BE2C (cell line): Measurements from ENCODE around the gene ENO2.
A peak's percentile ranks its signal among the peaks of the same experiment; 100 is the strongest.

Experiments used
- DNase-seq: peaks from one replicate; pipeline ENCODE4 v3.0.0-alpha.2; 2020
- H3K27me3 ChIP-seq: fragments of 250-450 bp; sonication (Bioruptor Pico); 2 replicates; pipeline ENCODE4 v1.5.1; 2020; ENCODE audit warnings: mild to moderate bottlenecking
- H3K36me3 ChIP-seq: fragments of 250-450 bp; sonication (Bioruptor Pico); 2 replicates; pipeline ENCODE4 v1.5.1; 2020; ENCODE audit warnings: mild to moderate bottlenecking
- H3K4me1 ChIP-seq: fragments of 250-450 bp; sonication (Bioruptor Pico); 2 replicates; pipeline ENCODE4 v1.5.1; 2020
- H3K4me3 ChIP-seq: 2 replicates; pipeline ENCODE4 v1.5.1; 2011; ENCODE audit warnings: low read depth, low read length
- H3K9me3 ChIP-seq: fragments of 250-450 bp; sonication (Bioruptor Pico); 2 replicates; pipeline ENCODE4 v1.5.1; 2020
- TF ChIP-seq, protein P1 (sequence below): IDR thresholded peaks from 2 replicates; pipeline ENCODE4 v1.5.1; 2012; ENCODE audit warnings: mild to moderate bottlenecking, low read depth, low read length

ENO2 gene

DNA sequence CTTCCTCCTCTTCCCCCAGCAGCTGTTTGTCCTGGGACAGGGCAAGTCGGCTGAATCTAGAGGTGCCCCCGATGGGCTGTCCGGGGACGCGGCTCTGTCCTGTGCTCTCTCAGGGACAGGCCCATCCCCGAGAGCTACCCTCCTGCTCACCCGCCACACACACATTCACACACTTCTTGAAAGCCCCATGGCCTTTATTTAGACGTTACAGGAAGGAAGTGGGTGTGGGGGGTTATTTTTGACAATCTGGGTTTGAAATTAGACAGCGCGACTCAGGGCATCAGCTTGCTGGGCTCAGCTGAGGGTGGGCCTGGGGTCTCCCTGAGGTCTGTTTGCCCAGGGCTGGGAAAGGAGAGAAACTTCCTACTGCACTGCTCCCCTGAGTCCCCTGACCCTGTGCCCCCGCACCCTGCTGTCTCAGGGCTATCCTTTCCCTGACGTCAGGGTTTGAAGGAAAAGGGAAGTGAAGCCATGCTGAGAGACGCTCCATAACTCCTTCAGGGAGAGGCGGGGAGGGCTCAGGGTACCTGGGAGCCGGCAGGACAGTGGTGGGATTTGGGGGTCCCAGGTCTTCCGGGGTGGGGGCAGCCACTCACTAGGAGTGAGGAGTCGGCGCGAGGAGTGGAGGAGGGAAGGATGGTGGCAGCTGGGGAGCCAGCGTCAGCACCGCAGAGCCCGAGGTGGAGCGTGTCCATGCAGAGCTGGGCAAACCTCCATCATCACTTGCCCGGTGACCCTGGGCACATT, 44.9 kb downstream of the ENO2 start:
- H3K4me3 ChIP-seq = no peak overlapping the region
- no peaks in the 10 kb centered on the region; the same call in 1 of the 2 replicates for H3K36me3 ChIP-seq
- H3K27me3 ChIP-seq = no peaks in the 10 kb centered on the region
- H3K4me1 ChIP-seq = peaks cover 25% of the 10 kb centered on the region
- H3K9me3 ChIP-seq = no peaks in the 10 kb centered on the region
- TF ChIP-seq, protein P1, sequence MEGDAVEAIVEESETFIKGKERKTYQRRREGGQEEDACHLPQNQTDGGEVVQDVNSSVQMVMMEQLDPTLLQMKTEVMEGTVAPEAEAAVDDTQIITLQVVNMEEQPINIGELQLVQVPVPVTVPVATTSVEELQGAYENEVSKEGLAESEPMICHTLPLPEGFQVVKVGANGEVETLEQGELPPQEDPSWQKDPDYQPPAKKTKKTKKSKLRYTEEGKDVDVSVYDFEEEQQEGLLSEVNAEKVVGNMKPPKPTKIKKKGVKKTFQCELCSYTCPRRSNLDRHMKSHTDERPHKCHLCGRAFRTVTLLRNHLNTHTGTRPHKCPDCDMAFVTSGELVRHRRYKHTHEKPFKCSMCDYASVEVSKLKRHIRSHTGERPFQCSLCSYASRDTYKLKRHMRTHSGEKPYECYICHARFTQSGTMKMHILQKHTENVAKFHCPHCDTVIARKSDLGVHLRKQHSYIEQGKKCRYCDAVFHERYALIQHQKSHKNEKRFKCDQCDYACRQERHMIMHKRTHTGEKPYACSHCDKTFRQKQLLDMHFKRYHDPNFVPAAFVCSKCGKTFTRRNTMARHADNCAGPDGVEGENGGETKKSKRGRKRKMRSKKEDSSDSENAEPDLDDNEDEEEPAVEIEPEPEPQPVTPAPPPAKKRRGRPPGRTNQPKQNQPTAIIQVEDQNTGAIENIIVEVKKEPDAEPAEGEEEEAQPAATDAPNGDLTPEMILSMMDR = no peak
- DNase-seq = no peak

DNA sequence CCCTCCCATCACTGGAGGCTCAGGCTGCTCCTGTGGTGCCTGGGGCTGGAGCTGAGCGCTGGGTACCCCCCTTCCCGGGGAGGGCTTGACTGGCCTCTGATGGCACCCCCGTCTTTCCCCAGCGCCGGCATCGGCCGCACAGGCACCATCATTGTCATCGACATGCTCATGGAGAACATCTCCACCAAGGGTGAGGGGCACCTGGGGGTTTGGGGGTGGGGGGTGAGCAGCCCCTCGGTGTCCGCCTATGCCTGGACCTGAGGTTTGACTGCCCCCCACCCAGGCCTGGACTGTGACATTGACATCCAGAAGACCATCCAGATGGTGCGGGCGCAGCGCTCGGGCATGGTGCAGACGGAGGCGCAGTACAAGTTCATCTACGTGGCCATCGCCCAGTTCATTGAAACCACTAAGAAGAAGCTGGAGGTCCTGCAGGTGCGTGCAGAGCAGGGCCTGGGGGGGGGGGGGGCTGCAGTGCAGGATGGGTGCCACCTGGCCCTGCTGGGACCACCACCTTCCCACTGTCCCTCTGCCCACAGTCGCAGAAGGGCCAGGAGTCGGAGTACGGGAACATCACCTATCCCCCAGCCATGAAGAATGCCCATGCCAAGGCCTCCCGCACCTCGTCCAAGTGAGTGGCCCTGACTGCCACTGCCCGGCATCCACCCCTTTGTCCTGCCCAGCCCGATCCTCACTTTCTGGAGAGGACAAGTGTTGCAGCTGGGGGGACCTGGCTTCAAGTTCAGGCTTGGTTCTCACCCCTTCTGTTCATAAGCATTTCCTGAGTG, 45.6 kb downstream of the ENO2 start:
- Histone ChIP-seq H3K9me3 (no peaks in the 10 kb centered on the region), H3K27me3 (no peaks in the 10 kb centered on the region), H3K4me1 (peaks cover 30% of the 10 kb centered on the region), H3K4me3 (no peak overlapping the region), H3K36me3 (peaks cover 7% of the 10 kb centered on the region)
- peak; percentile 7 for DNase-seq
- TF ChIP-seq, protein P1 = no peak

DNA sequence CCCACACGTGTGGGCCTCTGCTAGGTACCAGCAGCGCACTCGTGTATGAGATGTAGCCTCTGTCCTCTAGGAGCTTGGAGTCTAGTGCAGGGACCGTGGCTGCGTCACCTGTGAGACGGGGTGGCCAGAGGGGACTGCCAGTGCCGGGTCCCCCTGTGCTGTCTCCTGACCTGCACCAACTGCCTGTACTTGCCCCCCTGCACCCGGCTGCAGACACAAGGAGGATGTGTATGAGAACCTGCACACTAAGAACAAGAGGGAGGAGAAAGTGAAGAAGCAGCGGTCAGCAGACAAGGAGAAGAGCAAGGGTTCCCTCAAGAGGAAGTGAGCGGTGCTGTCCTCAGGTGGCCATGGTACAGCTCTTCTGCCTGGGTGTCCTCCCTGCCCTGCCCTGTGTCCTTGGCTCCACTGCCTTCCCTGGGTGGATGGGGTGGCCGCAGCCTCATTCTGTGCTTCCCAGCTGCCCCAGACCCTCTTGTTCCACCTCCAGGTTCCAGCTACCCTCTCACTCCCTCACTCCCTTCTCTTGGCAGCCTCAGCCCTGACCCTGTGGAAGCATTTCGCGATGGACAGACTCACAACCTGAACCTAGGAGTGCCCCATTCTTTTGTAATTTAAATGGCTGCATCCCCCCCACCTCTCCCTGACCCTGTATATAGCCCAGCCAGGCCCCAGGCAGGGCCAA, 46.4 kb downstream of the ENO2 start:
- DNase-seq = no peak
- Histone ChIP-seq H3K4me1 (peaks cover 35% of the 10 kb centered on the region), H3K36me3 (peaks cover 14% of the 10 kb centered on the region), H3K4me3 (peak overlapping the region; percentile 55), H3K9me3 (no peaks in the 10 kb centered on the region), H3K27me3 (no peaks in the 10 kb centered on the region)
- TF ChIP-seq, protein P1 = no peak

DNA sequence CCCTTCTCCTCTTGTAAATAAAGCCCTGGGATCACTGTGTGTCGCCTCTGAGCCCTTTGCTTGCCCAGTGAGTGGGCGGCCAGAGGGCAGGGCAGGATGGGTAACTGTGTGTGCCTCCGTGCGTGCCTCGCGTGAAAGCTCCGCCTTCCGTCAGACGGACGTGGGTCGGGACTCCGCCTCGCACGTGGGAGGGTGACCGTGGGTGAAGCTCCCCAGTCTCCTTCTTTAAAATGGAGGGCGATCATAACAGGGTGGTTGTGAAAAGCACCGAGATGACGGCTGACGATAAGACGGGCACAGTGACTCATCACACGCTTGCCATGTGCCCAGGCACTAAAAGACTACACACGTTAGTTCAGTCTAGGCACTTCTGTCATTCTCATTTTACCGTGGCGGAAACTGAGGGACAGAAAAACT, 46.9 kb downstream of the ENO2 start:
- peak; percentile 57 for DNase-seq
- Histone ChIP-seq H3K9me3 (no peaks in the 10 kb centered on the region), H3K4me1 (peaks cover 35% of the 10 kb centered on the region), H3K36me3 (peaks cover 19% of the 10 kb centered on the region), H3K27me3 (no peaks in the 10 kb centered on the region), H3K4me3 (peak overlapping the region; percentile 55)
- TF ChIP-seq, protein P1 = no peak

DNA sequence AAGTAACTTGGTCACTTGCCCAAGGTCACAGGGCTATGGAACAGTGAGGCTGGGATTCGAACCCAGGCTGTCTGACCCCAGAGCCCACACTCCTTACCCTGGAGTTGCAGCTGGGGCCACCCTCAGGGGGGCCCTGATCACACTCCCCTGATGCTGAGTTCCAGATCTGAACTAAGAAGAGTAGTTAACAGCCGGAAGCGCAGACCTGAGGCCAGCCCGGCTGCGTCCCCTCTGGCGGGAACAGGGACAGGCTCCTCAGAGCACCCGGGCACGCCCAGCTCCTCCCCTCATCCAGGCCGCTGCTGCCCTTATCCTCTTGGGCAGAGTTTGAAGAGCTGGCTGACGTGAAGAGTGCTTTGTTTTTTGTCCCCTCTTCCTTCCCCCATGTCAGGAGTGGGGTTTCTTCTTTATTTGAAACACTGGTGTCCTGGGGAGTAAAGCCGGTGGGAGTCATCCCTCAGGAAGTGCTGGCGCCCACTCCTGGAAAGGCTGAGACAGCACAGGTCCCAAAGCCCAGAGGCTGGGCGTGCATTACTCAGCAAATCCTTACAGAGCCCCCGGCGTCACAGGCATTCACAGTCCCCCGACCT, 47.4 kb downstream of the ENO2 start:
- peak; percentile 90 for DNase-seq
- H3K36me3 ChIP-seq = peaks cover 24% of the 10 kb centered on the region
- peaks cover 35% of the 10 kb centered on the region for H3K4me1 ChIP-seq
- TF ChIP-seq, protein P1 = peak; percentile 83
- H3K27me3 ChIP-seq = no peaks in the 10 kb centered on the region
- H3K4me3 ChIP-seq = peak overlapping the region; percentile 55
- no peaks in the 10 kb centered on the region for H3K9me3 ChIP-seq
